GM12878 (cell line): Measurements from ENCODE around the gene ARSA.
"Not testable (repeated sequence)": the region's sequence is repeated elsewhere in the genome, so short reads cannot be mapped to it uniquely, and the experiment has no call there.

Experiments used
- CEBPB ChIP-seq, 2 experiments: fragments of 150-350 bp in 1 of 2; IDR thresholded peaks; 2 replicates each; pipeline ENCODE4 v1.6.1; 2012 to 2014; ENCODE audit warnings: low read depth in 2 of 2, low read length in 2 of 2, borderline replicate concordance in 1 of 2, inconsistent platforms in 1 of 2
- CTCF ChIP-seq, 3 experiments: IDR thresholded peaks in 2 of 3; conservative IDR thresholded peaks in 1 of 3; 2 replicates each; pipeline ENCODE4 v1.5.1; 2011; ENCODE audit warnings: low read depth in 3 of 3, low read length in 3 of 3, mild to moderate bottlenecking in 3 of 3, control low read depth in 2 of 3, moderate library complexity in 2 of 3, inconsistent platforms in 1 of 3, mixed read lengths in 1 of 3; ENCODE audit not compliant: control insufficient read depth in 2 of 3, insufficient read depth in 1 of 3; ENCODE audit errors: extremely low read depth in 1 of 3
- MAX ChIP-seq: IDR thresholded peaks from 2 replicates; pipeline ENCODE4 v1.6.1; 2012; ENCODE audit warnings: low read depth, low read length, improper control_type of control experiment
- NR2C2 ChIP-seq: IDR thresholded peaks from 2 replicates; pipeline ENCODE4 v1.6.1; 2011; ENCODE audit warnings: borderline replicate concordance, low read depth; ENCODE audit not compliant: control insufficient read depth, insufficient read length
- POLR2A ChIP-seq: IDR thresholded peaks from 2 replicates; pipeline ENCODE4 v1.6.1; 2011; ENCODE audit warnings: low read depth, mild to moderate bottlenecking, low read length
- REST ChIP-seq: IDR thresholded peaks from 2 replicates; pipeline ENCODE4 v1.6.1; 2012; ENCODE audit warnings: mild to moderate bottlenecking, low read depth, low read length
- TBL1XR1 ChIP-seq: IDR thresholded peaks from 2 replicates; pipeline ENCODE4 v1.6.1; 2012; ENCODE audit warnings: low read depth, low read length, improper control_type of control experiment
- YY1 ChIP-seq: IDR thresholded peaks from 2 replicates; pipeline ENCODE4 v1.6.1; 2011; ENCODE audit warnings: low read depth, mild to moderate bottlenecking, low read length

GRCh38 chr22:50659711-50660110, 31.8 kb upstream of the ARSA start:
- TF ChIP-seq CEBPB (IDR thresholded peaks at IDR 0.05; ENCODE audit: borderline replicate concordance in 1 of 2, low read depth in 2 of 2, low read length in 2 of 2); NR2C2; MAX; YY1; POLR2A; CTCF (IDR thresholded peaks at IDR 0.05 in 2 of 3, conservative IDR thresholded peaks at IDR 0.05 in 1 of 3; ENCODE audit: control insufficient read depth in 2 of 3, extremely low read depth in 1 of 3, insufficient read depth in 1 of 3, low read depth in 3 of 3, low read length in 3 of 3); TBL1XR1; REST: not testable (repeated sequence)
